GM23338 (cell line): Measurements from ENCODE around the gene SPART.

Experiments
- CTCF ChIP-seq, 2 experiments: fragments of 200-600 bp in 1 of 2; sonication (generic) in 1 of 2; conservative IDR thresholded peaks; 2 replicates each; pipeline versions ENCODE4 v1.5.1 to v1.6.1; 2016 to 2017; ENCODE audit warnings: antibody characterized with exemption in 2 of 2, low read depth in 2 of 2, mild to moderate bottlenecking in 2 of 2, moderate library complexity in 1 of 2
- EZH2 ChIP-seq: fragments of 200-600 bp; sonication (generic); IDR thresholded peaks from one replicate; pipeline ENCODE4 v1.8.0; 2017; ENCODE audit warnings: antibody characterized with exemption, mild to moderate bottlenecking, low read depth; ENCODE audit not compliant: unreplicated experiment
- JUNB ChIP-seq: IDR thresholded peaks from one replicate; pipeline ENCODE4 v1.6.1; 2016; ENCODE audit warnings: antibody characterized with exemption; ENCODE audit not compliant: unreplicated experiment
- NANOG ChIP-seq: IDR thresholded peaks from 2 replicates; pipeline ENCODE4 v1.6.1; 2016; ENCODE audit warnings: antibody characterized with exemption, borderline replicate concordance
- POLR2AphosphoS5 ChIP-seq: IDR thresholded peaks from 2 replicates; pipeline ENCODE4 v1.6.1; 2016; ENCODE audit warnings: antibody characterized with exemption, low read depth
- REST ChIP-seq: IDR thresholded peaks from one replicate; pipeline ENCODE4 v1.6.1; 2018; ENCODE audit warnings: antibody characterized with exemption; ENCODE audit not compliant: unreplicated experiment

GRCh38 chr13:36345438-36346221, 564 bp downstream of the SPART start:
- no peak for TF ChIP-seq CTCF (conservative IDR thresholded peaks at IDR 0.05; ENCODE audit: low read depth in 2 of 2)
- TF ChIP-seq EZH2 = no peak
- TF ChIP-seq REST = no peak
- peak; percentile 23; the same call in 1 of the 2 replicates for TF ChIP-seq POLR2AphosphoS5
- TF ChIP-seq NANOG = no peak
- TF ChIP-seq JUNB = no peak
